GM12874 (cell line): ENCODE results near the gene GPX8.

Experiments used
- TF ChIP-seq, protein P1 (sequence below): IDR thresholded peaks from 2 replicates; pipeline ENCODE4 v1.5.1; 2011; ENCODE audit warnings: low read depth, mild to moderate bottlenecking, control low read depth, low read length, moderate library complexity; ENCODE audit not compliant: insufficient read depth

Gene GPX8

DNA sequence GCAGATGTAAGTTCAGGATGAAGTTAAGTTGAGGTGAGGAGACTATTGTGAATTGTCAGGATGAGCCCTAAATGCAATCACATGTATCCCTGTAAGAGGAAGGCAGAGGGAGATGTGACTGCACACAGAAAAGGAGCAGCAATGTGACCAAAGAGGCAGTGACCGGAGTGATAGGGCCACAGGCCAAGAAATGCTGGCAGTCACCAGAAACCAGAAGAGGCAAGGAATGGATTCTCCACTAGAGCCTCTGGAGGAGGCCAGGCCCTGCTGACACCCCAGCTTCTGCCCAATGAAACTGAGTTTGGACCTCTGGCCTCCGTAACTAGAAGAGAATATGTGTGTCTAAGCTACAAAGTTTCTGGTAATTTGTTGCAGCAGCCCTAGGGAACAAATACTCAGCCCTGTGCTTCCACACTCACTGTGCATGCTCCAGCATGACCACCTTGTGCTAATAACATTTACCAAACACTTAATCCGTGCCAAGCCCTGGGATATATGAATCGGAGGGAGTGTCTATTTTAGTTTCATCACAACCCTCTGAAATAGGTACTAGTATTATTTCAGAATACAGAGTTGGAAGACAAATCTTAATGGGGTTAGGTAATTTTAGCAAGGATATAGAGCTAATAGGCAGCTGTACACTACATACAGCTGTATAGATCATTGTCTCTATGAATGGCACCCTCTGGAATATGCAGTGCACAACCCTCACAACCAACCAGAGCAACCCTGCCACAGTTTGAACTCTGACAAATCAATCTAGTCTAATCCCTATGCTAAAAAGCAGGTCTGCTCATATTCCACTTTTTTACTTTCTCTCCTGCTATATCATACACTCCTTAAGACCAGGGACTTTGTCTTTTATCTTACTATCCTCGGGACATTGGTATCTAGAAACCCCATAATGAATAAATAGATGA lies 7.8 kb upstream of the GPX8 start:
- TF ChIP-seq, protein P1, sequence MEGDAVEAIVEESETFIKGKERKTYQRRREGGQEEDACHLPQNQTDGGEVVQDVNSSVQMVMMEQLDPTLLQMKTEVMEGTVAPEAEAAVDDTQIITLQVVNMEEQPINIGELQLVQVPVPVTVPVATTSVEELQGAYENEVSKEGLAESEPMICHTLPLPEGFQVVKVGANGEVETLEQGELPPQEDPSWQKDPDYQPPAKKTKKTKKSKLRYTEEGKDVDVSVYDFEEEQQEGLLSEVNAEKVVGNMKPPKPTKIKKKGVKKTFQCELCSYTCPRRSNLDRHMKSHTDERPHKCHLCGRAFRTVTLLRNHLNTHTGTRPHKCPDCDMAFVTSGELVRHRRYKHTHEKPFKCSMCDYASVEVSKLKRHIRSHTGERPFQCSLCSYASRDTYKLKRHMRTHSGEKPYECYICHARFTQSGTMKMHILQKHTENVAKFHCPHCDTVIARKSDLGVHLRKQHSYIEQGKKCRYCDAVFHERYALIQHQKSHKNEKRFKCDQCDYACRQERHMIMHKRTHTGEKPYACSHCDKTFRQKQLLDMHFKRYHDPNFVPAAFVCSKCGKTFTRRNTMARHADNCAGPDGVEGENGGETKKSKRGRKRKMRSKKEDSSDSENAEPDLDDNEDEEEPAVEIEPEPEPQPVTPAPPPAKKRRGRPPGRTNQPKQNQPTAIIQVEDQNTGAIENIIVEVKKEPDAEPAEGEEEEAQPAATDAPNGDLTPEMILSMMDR: no peak

DNA sequence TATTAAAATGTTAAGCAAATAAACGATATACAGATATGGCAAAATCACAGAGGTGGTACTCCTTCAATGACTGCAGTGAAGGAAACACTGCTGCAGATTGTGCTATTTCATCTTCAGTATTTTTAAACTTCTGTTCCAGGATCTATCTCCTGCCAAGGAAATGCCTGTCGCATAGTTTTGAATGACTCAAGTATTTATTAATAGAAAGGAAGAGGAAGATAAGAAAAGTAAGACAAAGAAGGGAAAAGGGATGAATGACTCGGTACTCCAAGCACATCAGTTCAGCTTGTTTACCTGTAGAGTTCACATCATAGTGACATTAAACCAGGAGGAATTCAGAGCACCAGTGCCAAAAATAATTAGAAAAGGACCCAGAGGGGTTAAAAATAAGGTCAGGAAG lies 5.1 kb upstream of the GPX8 start:
- TF ChIP-seq, protein P1: no peak

DNA sequence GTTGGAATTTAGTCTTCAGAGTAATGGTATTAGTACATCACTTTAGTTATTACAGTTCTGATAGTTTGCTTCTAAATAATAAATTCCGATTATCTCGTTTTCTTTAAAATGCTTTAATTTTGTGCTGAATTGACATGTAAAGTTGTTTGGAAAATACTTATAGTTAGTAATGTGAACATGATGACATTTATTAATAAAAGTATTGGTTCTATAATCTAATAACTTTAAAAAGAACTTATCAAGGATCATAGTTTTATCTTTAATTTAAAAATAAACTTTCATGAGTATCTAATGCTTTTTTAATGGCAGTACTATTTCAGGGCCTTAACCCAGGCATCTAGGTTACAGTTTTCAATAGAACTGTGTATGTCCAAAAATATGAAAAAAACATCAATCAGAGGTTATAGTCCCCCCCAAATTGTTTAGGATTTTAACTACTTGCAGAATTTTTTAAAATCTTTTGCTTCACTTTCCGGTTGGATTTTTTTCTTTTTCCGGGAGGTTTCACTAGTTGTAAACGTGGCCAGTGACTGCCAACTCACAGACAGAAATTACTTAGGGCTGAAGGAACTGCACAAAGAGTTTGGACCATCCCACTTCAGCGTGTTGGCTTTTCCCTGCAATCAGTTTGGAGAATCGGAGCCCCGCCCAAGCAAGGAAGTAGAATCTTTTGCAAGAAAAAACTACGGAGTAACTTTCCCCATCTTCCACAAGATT lies 680 bp downstream of the GPX8 start:
- TF ChIP-seq, protein P1: no peak

DNA sequence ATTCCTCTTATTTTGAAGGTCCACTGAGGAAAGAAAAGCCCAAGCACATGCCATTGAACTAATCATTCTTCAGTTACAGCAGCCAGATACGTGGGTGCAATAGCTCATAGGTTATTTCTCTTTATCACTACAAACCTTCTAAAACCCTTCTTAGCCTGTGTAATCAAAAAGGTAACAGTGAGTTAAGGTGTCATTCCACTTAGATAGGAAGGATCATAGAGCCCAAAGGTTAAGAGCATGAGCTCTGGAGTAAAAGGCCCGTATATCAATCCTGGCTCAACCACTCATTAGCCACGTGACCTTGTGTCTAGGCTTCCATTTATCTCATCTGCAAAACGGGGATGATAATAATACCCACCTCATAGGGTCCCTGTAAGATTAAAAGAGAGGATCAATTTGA lies 2.7 kb downstream of the GPX8 start:
- TF ChIP-seq, protein P1: no peak

GRCh38 chr5:55171471-55171870 lies 11.5 kb downstream of the GPX8 start:
- TF ChIP-seq, protein P1: no peak

GRCh38 chr5:55172051-55172899 lies 12.3 kb downstream of the GPX8 start:
- TF ChIP-seq, protein P1: peak; percentile 62; the same call in 1 of the 2 replicates
